Neural progenitor cell (in vitro differentiated cells): Measurements from ENCODE around the gene LHFPL2.

Experiments used
- CTCF ChIP-seq: fragments of 200-600 bp; sonication (generic); IDR thresholded peaks from 2 replicates; pipeline ENCODE4 v1.5.1; 2017; ENCODE audit warnings: antibody characterized with exemption, mild to moderate bottlenecking
- EZH2 ChIP-seq: fragments of 200-600 bp; sonication (generic); IDR thresholded peaks from 2 replicates; pipeline ENCODE4 v1.6.1; 2017; ENCODE audit warnings: antibody characterized with exemption, mild to moderate bottlenecking, moderate library complexity
- EZH2phosphoT487 ChIP-seq: fragments of 200-600 bp; sonication (generic); IDR thresholded peaks from 2 replicates; pipeline ENCODE4 v1.6.1; 2017; ENCODE audit warnings: antibody characterized with exemption

DNA sequence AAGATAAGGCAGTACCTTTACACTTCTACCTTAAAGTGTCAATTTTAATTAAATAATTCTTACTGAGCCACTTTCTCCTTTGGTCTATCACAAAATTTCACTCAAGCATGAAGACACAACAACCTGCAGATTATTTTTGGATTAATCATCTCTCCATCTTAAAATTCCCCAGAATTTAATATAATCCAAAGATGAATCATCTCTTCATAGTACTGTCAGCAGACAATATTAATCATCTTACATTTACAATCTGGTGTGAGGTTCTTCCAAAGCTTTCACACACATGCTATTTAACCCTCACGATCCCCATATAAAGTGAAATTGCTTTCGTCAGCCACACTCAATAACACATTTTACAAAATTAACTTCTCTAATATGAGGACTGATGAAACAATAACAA is 43.0 kb downstream of the LHFPL2 start:
- TF ChIP-seq EZH2, result no peak
- TF ChIP-seq CTCF, result no peak
- TF ChIP-seq EZH2phosphoT487, result no peak
